Choroid plexus epithelial cell (primary cell): ENCODE data around the gene IL23R.

Experiments used
- DNase-seq: peaks from one replicate; pipeline ENCODE4 v3.0.0-alpha.2; 2010; ENCODE audit warnings: low read depth
- H3K4me3 ChIP-seq: 2 replicates; pipeline ENCODE4 v1.5.1; 2011; ENCODE audit warnings: low read depth, mild to moderate bottlenecking, control low read depth, low read length, moderate library complexity
- CTCF ChIP-seq: conservative IDR thresholded peaks from 2 replicates; pipeline ENCODE4 v1.5.1; 2011; ENCODE audit warnings: low read depth, mild to moderate bottlenecking, control low read depth, inconsistent platforms, low read length, moderate library complexity

Gene IL23R

GRCh38 chr1:67175530-67176087 lies 9.4 kb downstream of the IL23R start:
- no peak for DNase-seq
- TF ChIP-seq CTCF = no peak
- no peak overlapping the region for H3K4me3 ChIP-seq

DNA sequence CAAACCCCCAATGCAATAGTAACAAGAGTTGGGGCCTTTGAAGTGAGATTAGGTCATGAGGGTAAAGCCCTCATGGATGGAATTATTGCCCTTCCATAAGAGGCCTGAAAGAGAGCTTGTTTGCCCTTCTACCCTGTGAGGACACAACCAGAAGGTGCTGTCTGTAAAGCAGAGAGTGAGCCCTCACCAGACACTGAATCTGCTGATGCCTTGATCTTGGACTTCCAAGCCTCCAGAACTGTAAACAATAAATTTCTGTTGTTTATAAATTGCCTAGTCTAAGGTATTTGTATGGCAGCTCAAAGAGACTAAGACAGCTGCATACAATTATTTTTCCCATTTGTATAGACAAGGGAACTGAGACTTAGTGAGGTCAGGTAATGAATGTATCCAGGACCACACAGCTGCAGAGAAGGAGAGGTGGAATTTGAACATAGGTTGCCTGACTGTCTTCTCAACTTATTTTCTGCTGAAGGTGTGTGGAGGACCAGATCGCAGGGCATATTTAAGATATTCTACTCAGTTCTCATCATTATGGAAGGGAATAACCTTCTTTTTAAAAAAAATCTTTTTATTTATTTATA lies 18.7 kb downstream of the IL23R start:
- no peak for TF ChIP-seq CTCF
- no peak for DNase-seq
- no peak overlapping the region for H3K4me3 ChIP-seq

DNA sequence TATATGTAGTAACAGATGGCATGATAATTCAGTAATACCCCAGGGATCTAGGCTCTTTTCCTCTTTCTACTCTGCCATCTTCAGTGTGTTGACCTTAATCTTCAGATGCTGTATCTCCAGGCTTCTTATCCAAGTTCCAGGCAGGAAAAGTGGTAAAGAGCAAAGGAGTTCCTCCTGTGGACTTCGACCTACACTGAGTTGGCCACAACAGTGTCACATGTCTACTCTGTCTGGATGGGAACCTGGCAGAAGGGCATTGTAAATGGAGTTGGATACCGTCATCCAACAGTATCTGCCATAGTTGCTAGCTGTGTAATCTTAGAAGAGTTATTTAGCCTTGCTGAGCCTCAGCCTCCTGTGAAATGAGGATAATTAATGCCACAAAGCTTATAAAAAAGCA lies 21.9 kb downstream of the IL23R start:
- TF ChIP-seq CTCF = no peak
- no peak for DNase-seq
- no peak overlapping the region for H3K4me3 ChIP-seq

GRCh38 chr1:67189953-67190352 lies 23.7 kb downstream of the IL23R start:
- H3K4me3 ChIP-seq = no peak overlapping the region

GRCh38 chr1:67190410-67190809 lies 24.2 kb downstream of the IL23R start:
- TF ChIP-seq CTCF = no peak
- H3K4me3 ChIP-seq = no peak overlapping the region
- no peak for DNase-seq

More at GRCh38 chr1:67189953-67190352, 23.7 kb downstream of the IL23R start:
- no peak for DNase-seq
- TF ChIP-seq CTCF = no peak

- no peak for TF ChIP-seq CTCF
- no peak for DNase-seq
- no peak overlapping the region for H3K4me3 ChIP-seq
Measured at GRCh38 chr1:67190942-67191341, 24.7 kb downstream of the IL23R start.
